Astrocyte (in vitro differentiated cells and primary cell): Measurements from ENCODE around the gene SHOX.

Source experiments
- EZH2 ChIP-seq: IDR thresholded peaks from 2 replicates; pipeline ENCODE4 v1.6.1; 2012; ENCODE audit warnings: mild to moderate bottlenecking, low read length, inconsistent platforms; ENCODE audit not compliant: insufficient read depth
- TF ChIP-seq, protein P1 (sequence below): IDR thresholded peaks from 2 replicates; pipeline ENCODE4 v1.5.1; 2011; ENCODE audit warnings: low read depth, mild to moderate bottlenecking, inconsistent platforms, low read length, moderate library complexity; ENCODE audit not compliant: insufficient read depth

DNA sequence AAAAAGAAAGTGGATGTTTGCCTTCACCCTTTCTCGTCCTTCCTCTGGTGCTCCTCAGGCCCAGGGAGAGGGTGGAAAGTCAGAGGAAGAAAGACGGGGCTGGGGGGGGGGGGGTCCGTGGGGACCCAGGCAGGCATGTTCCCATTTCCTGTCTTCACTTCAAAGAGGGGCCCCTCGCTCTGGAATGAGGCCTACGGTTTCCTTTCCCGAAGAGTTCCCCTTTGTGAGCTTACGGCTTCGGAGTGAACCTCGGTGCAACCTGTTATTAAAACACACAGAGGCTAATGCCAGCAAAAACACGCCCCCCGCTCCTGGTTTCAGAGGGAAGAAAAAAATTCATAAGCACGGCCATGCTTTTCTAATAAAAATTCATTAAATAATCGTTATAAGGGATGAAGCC is 40.1 kb downstream of the SHOX start:
- TF ChIP-seq, protein P1, sequence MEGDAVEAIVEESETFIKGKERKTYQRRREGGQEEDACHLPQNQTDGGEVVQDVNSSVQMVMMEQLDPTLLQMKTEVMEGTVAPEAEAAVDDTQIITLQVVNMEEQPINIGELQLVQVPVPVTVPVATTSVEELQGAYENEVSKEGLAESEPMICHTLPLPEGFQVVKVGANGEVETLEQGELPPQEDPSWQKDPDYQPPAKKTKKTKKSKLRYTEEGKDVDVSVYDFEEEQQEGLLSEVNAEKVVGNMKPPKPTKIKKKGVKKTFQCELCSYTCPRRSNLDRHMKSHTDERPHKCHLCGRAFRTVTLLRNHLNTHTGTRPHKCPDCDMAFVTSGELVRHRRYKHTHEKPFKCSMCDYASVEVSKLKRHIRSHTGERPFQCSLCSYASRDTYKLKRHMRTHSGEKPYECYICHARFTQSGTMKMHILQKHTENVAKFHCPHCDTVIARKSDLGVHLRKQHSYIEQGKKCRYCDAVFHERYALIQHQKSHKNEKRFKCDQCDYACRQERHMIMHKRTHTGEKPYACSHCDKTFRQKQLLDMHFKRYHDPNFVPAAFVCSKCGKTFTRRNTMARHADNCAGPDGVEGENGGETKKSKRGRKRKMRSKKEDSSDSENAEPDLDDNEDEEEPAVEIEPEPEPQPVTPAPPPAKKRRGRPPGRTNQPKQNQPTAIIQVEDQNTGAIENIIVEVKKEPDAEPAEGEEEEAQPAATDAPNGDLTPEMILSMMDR = no peak
- no peak for TF ChIP-seq EZH2
